Choroid plexus epithelial cell (primary cell): ENCODE results near the gene OLA1.

Experiments
- DNase-seq: peaks from one replicate; pipeline ENCODE4 v3.0.0-alpha.2; 2010; ENCODE audit warnings: low read depth
- H3K4me3 ChIP-seq: 2 replicates; pipeline ENCODE4 v1.5.1; 2011; ENCODE audit warnings: low read depth, mild to moderate bottlenecking, control low read depth, low read length, moderate library complexity
- TF ChIP-seq, protein P1 (sequence below): conservative IDR thresholded peaks from 2 replicates; pipeline ENCODE4 v1.5.1; 2011; ENCODE audit warnings: low read depth, mild to moderate bottlenecking, control low read depth, inconsistent platforms, low read length, moderate library complexity

Gene OLA1

DNA sequence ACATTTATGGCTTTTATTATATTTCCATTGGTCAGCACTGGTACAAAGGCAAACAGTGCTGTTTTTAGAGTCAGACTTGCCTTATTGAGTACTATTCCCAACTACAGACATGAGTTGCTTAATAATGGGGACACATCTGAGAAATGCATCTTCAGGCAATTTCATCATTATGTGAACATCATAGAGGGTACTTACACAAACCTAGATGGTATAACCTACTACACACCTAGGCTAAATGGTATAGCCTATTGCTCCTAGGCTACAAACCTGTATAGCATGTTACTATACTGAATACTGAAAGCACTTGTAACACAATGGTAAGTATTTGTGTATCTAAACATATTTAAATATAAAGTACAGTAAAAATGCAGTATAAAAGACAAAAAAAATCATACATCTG, 36.4 kb downstream of the OLA1 start:
- DNase-seq = no peak
- TF ChIP-seq, protein P1, sequence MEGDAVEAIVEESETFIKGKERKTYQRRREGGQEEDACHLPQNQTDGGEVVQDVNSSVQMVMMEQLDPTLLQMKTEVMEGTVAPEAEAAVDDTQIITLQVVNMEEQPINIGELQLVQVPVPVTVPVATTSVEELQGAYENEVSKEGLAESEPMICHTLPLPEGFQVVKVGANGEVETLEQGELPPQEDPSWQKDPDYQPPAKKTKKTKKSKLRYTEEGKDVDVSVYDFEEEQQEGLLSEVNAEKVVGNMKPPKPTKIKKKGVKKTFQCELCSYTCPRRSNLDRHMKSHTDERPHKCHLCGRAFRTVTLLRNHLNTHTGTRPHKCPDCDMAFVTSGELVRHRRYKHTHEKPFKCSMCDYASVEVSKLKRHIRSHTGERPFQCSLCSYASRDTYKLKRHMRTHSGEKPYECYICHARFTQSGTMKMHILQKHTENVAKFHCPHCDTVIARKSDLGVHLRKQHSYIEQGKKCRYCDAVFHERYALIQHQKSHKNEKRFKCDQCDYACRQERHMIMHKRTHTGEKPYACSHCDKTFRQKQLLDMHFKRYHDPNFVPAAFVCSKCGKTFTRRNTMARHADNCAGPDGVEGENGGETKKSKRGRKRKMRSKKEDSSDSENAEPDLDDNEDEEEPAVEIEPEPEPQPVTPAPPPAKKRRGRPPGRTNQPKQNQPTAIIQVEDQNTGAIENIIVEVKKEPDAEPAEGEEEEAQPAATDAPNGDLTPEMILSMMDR = no peak
- no peak overlapping the region for H3K4me3 ChIP-seq

DNA sequence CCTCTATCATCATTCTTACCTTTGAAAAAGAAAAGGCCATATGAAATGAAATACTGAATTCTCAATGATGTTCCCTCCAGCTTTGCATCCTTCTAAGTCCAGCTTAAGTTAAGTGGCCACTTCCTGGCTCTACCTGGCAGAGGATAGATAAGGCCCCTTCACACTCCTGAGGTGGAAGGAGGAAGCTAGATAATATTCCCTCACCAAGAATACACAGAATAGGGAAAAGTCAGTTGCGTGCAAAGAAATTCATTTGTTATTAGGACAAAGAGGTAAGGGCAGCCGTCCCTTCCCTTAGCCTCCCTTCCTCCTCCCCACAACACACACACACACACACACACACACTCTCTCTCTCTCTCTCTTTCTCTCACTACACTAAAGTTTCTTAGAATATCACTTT, 37.5 kb downstream of the OLA1 start:
- no peak overlapping the region for H3K4me3 ChIP-seq
- DNase-seq = no peak
- TF ChIP-seq, protein P1 = no peak

GRCh38 chr2:174209325-174209724, 39.0 kb downstream of the OLA1 start:
- DNase-seq = no peak
- H3K4me3 ChIP-seq = no peak overlapping the region
- TF ChIP-seq, protein P1 = no peak

- TF ChIP-seq, protein P1 = no peak
- no peak overlapping the region for H3K4me3 ChIP-seq
- no peak for DNase-seq
These were observed 40.3 kb downstream of the OLA1 start for GRCh38 chr2:174208026-174208425.

- TF ChIP-seq, protein P1 = no peak
- DNase-seq = no peak
- H3K4me3 ChIP-seq = no peak overlapping the region
These were observed 42.8 kb downstream of the OLA1 start for GRCh38 chr2:174205562-174205961.

- DNase-seq = no peak
These were observed 46.1 kb downstream of the OLA1 start for GRCh38 chr2:174202188-174202587.

More at GRCh38 chr2:174202188-174202587, 46.1 kb downstream of the OLA1 start:
- TF ChIP-seq, protein P1 = no peak
- H3K4me3 ChIP-seq = no peak overlapping the region
